Fibroblast of the aortic adventitia (primary cell): ENCODE data around the gene TPP1. TPM values are rescaled to one million over a fixed set of nuclear protein-coding genes. Genes with fewer than 3 reads are reported as not detected.

Experiments used
- DNase-seq: peaks from one replicate; pipeline ENCODE4 v3.0.0-alpha.2; 2010; ENCODE audit warnings: low read depth
- H3K4me3 ChIP-seq: 2 replicates; pipeline ENCODE4 v1.5.1; 2011; ENCODE audit warnings: low read depth, mild to moderate bottlenecking, control low read depth, low read length, moderate library complexity
- CTCF ChIP-seq: IDR thresholded peaks from 2 replicates; pipeline ENCODE4 v1.5.1; 2011; ENCODE audit warnings: mild to moderate bottlenecking, low read length, control low read depth, inconsistent platforms; ENCODE audit not compliant: insufficient read depth
- total RNA-seq: library from RNA; depleted of rRNA; stranded (reverse); fragments of >200 nt; gene quantifications from 2 replicates; pipeline ENCODE4 v1.2.3, GENCODE V29; 2012; ENCODE audit warnings: low replicate concordance

TPP1 gene
- total RNA-seq, 1 donor = 60.2 TPM

- DNase-seq = no peak
- no peak for TF ChIP-seq CTCF
- peak overlapping the region; percentile 93 for H3K4me3 ChIP-seq
Measured at GRCh38 chr11:6617315-6617781, 1.9 kb downstream of the TPP1 start.

- no peak overlapping the region for H3K4me3 ChIP-seq
- TF ChIP-seq CTCF = no peak
- DNase-seq = no peak
Measured at GRCh38 chr11:6616596-6617250, 2.5 kb downstream of the TPP1 start.

GRCh38 chr11:6615882-6616585 lies 3.2 kb downstream of the TPP1 start:
- TF ChIP-seq CTCF = no peak
- DNase-seq = no peak
- H3K4me3 ChIP-seq = no peak overlapping the region

- no peak for TF ChIP-seq CTCF
- DNase-seq = no peak
Measured at GRCh38 chr11:6615046-6615445, 4.2 kb downstream of the TPP1 start.

GRCh38 chr11:6614446-6614845 lies 4.8 kb downstream of the TPP1 start:
- no peak for TF ChIP-seq CTCF
- DNase-seq = no peak
- H3K4me3 ChIP-seq = no peak overlapping the region

More at GRCh38 chr11:6615046-6615445, 4.2 kb downstream of the TPP1 start:
- H3K4me3 ChIP-seq = no peak overlapping the region

GRCh38 chr11:6613496-6613895 lies 5.7 kb downstream of the TPP1 start:
- DNase-seq = no peak
- TF ChIP-seq CTCF = no peak
- H3K4me3 ChIP-seq = no peak overlapping the region
